Stomach (tissue), 9 donors: ENCODE results near the gene SF3A2. TPM values are rescaled to one million over a fixed set of nuclear protein-coding genes. Genes with fewer than 3 reads are reported as not detected.
A peak's percentile ranks its signal among the peaks of the same experiment; 100 is the strongest.

Experiments used
- DNase-seq, 2 donors: peaks; one replicate each; pipeline versions ENCODE4 v3.0.0 to v3.0.0-alpha.2; 2013 to 2019
- H3K27ac ChIP-seq, 5 donors: fragments of 200-600 bp in 4 of 5; sonication (generic) in 4 of 5; one replicate each; pipeline ENCODE4 v1.5.1; 2013 to 2019; ENCODE audit warnings: mild to moderate bottlenecking in 1 of 5, moderate library complexity in 1 of 5
- H3K27me3 ChIP-seq, 3 donors: fragments of 200-600 bp; sonication (generic); one replicate each; pipeline ENCODE4 v1.5.1; 2017 to 2019; ENCODE audit warnings: mixed run types in 1 of 3
- H3K36me3 ChIP-seq, 4 donors: fragments of 200-600 bp; sonication (generic); 1 replicate in 3 of 4; 2 replicates in 1 of 4; pipeline ENCODE4 v1.5.1; 2016 to 2019
- H3K4me1 ChIP-seq, 4 donors: fragments of 200-600 bp; sonication (generic); one replicate each; pipeline ENCODE4 v1.5.1; 2016 to 2019
- H3K4me3 ChIP-seq, 4 donors: fragments of 200-600 bp; sonication (generic) in 3 of 4; one replicate each; pipeline ENCODE4 v1.5.1; 2016 to 2019; ENCODE audit warnings: mild to moderate bottlenecking in 1 of 4
- H3K9me3 ChIP-seq, 4 donors: fragments of 200-600 bp; sonication (generic); one replicate each; pipeline ENCODE4 v1.5.1; 2016 to 2019
- CTCF ChIP-seq, 7 experiments: fragments of 450-650 bp in 4 of 7; fragments of 200-600 bp in 3 of 7; sonication (generic) in 3 of 7; IDR thresholded peaks; one replicate each; pipeline ENCODE4 v1.5.1; 2016 to 2019; ENCODE audit warnings: antibody characterized with exemption in 7 of 7, control low read depth in 2 of 7, mild to moderate bottlenecking in 1 of 7
- EP300 ChIP-seq: sonication (generic); formaldehyde crosslinking; IDR thresholded peaks from one replicate; pipeline ENCODE4 v1.6.1; 2017; ENCODE audit warnings: antibody characterized with exemption
- POLR2A ChIP-seq, 4 donors: fragments of 450-650 bp; IDR thresholded peaks; one replicate each; pipeline ENCODE4 v1.6.1; 2016; ENCODE audit warnings: antibody characterized with exemption in 4 of 4, control low read depth in 2 of 4, mild to moderate bottlenecking in 1 of 4, moderate library complexity in 1 of 4
- POLR2AphosphoS5 ChIP-seq, 3 donors: sonication (generic); formaldehyde crosslinking; IDR thresholded peaks; one replicate each; pipeline ENCODE4 v1.6.1; 2016; ENCODE audit warnings: antibody characterized with exemption in 3 of 3
- WGBS, 5 donors: extraction: QIAGEN DNeasy Blood & Tissue Kit in 3 of 5; methylation state at CpG; one replicate each; pipeline versions ENCODE4 v1.1.5 to v1.1.7; 2013 to 2018; 5-methylcytosine and 5-hydroxymethylcytosine counted together
- intact Hi-C: fragments of 100-400 bp; cut with DNase I; formaldehyde crosslinking; loops from one replicate; pipeline ENCODE4 v1.15.1; 2023; ENCODE audit warnings: low total_unique reads
- polyA plus RNA-seq, 3 donors: library from polyadenylated mRNA; stranded (reverse); fragments of 200-250 nt; gene quantifications; one replicate each; pipeline ENCODE4 v1.2.3, GENCODE V29; 2013
- total RNA-seq, 5 donors: library from RNA; depleted of rRNA; stranded (reverse); fragments of >200 nt; gene quantifications; one replicate each; pipeline versions ENCODE4 v1.1.0 to v1.2.3, GENCODE V29; 2014 to 2016
- donor health status: healthy with polysubstance abuse.
- donor health status: Bipolar disorder and iron deficiency.
- donor health status: healthy.

The SF3A2 gene
- total and polyA plus RNA-seq, 8 donors: 25.8 to 214 (median 37.0) TPM

- peak; percentile 41 to 66 for DNase-seq
- Histone ChIP-seq H3K27ac (peak overlapping the region in 4 of 5 donors; percentile 51 to 84 (median 70)), H3K27me3 (peaks cover 17 to 88% (median 49%) of the 10 kb centered on the region in 3 donors), H3K9me3 (no peaks in the 10 kb centered on the region), H3K36me3 (no peaks in the 10 kb centered on the region), H3K4me3 (peak overlapping the region; percentile 41 to 56 (median 44)), H3K4me1 (peaks cover 28 to 48% (median 36%) of the 10 kb centered on the region in 4 donors)
- TF ChIP-seq EP300: no peak
- no peak for TF ChIP-seq POLR2A (IDR thresholded peaks at IDR 0.05)
- no peak for TF ChIP-seq CTCF (IDR thresholded peaks at IDR 0.05)
- 1 to 10% (median 2%) methylated on average over 25 to 71 of the region's 74 CpGs for WGBS, 5 donors
- intact Hi-C loops: loop anchor here (10.0 kb wide), 1 partner anchor 155 kb away; no protein-coding TSS in a partner anchor
Measured at GRCh38 chr19:2289714-2290435, 53.3 kb downstream of the SF3A2 start.

- DNase-seq: no peak
- Histone ChIP-seq H3K9me3 (no peaks in the 10 kb centered on the region), H3K27ac (peak overlapping the region in 4 of 5 donors; percentile 51 to 84 (median 70)), H3K36me3 (no peaks in the 10 kb centered on the region), H3K4me3 (peak overlapping the region; percentile 41 to 56 (median 44)), H3K4me1 (peaks cover 28 to 54% (median 42%) of the 10 kb centered on the region in 4 donors), H3K27me3 (peaks cover 17 to 94% (median 50%) of the 10 kb centered on the region in 3 donors)
- intact Hi-C loops: no loop called here
- TF ChIP-seq EP300 (no peak), CTCF (IDR thresholded peaks at IDR 0.05) (no peak), POLR2AphosphoS5 (IDR thresholded peaks at IDR 0.05) (no peak), POLR2A (IDR thresholded peaks at IDR 0.05) (no peak)
- WGBS, 5 donors: 0 to 13% (median 4%) methylated on average over 13 to 82 of the region's 82 CpGs
Measured at GRCh38 chr19:2290441-2291184, 54.0 kb downstream of the SF3A2 start.

- Histone ChIP-seq H3K4me1 (peaks cover 28 to 54% (median 42%) of the 10 kb centered on the region in 4 donors), H3K27me3 (peaks cover 17 to 94% (median 55%) of the 10 kb centered on the region in 3 donors), H3K36me3 (no peaks in the 10 kb centered on the region), H3K9me3 (no peaks in the 10 kb centered on the region), H3K27ac (peak overlapping the region in 1 of 5 donors; percentile 84), H3K4me3 (peak overlapping the region; percentile 41 to 56 (median 44))
- WGBS, 5 donors: 6 to 45% (median 13%) methylated on average over 30 to 67 of the region's 67 CpGs
- DNase-seq: peak in 1 of 2 donors; percentile 71
- TF ChIP-seq POLR2AphosphoS5 (IDR thresholded peaks at IDR 0.05) (no peak), POLR2A (IDR thresholded peaks at IDR 0.05) (no peak), EP300 (no peak), CTCF (IDR thresholded peaks at IDR 0.05) (no peak)
- intact Hi-C loops: no loop called here
Measured at GRCh38 chr19:2291185-2291751, 54.6 kb downstream of the SF3A2 start.

- DNase-seq: peak in 1 of 2 donors; percentile 73
- no peaks in the 10 kb centered on the region for H3K9me3 ChIP-seq
- 27 to 50% (median 34%) methylated on average over 16 to 26 of the region's 26 CpGs for WGBS, 5 donors
- intact Hi-C loops: no loop called here
- H3K36me3 ChIP-seq: no peaks in the 10 kb centered on the region
- peaks cover 15 to 67% (median 38%) of the 10 kb centered on the region in 3 donors for H3K27me3 ChIP-seq
- peaks cover 20 to 43% (median 36%) of the 10 kb centered on the region in 4 donors for H3K4me1 ChIP-seq
- H3K27ac ChIP-seq: peak overlapping the region in 3 of 5 donors; percentile 4 to 69 (median 41)
- H3K4me3 ChIP-seq: peak overlapping the region in 2 of 4 donors; percentile 11 to 20
- TF ChIP-seq EP300 (no peak), CTCF (IDR thresholded peaks at IDR 0.05) (no peak), POLR2A (IDR thresholded peaks at IDR 0.05) (no peak), POLR2AphosphoS5 (IDR thresholded peaks at IDR 0.05) (no peak)
Measured at GRCh38 chr19:2294687-2295335, 58.2 kb downstream of the SF3A2 start.
